ENCODE data around the gene PKP4. TPM values are rescaled to one million over a fixed set of nuclear protein-coding genes. Genes with fewer than 3 reads are reported as not detected.

Gene PKP4
- polyA plus RNA-seq, 1 donor from 2014 or later = 24.2 TPM

DNA sequence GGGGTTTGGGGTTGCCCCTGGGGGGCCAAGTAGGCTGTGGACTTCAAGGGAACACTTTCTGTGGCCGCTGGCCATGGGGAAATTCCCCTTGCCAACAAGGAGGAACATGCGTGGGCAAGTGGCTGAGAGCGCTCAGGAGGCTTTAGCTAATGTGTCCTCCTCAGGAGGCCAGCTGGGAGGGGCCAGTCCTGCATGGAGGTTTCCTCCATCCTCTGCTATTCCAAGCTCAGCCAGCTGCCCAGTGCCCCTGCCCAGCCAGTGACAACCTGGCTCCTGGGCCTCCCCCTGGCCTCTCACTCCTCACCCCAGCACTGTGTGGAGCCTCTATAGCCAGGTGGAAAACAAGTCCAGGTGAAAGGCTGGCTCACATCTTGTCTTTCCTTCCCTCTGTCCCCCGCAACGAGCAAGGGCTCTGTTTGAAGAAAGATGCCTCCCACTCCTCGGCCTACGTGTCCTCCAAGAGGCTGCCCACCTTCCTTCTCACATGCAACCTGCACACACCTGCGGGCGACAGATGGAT lies 273.9 kb downstream of the PKP4 start:
- TF ChIP-seq MXI1 (conservative IDR thresholded peaks at IDR 0.05; ENCODE audit: poor library complexity, severe bottlenecking) = no peak
- TF ChIP-seq SMC3 (conservative IDR thresholded peaks at IDR 0.05; ENCODE audit: poor library complexity) = no peak
- TF ChIP-seq EZH2 (IDR thresholded peaks at IDR 0.05; ENCODE audit: borderline replicate concordance, insufficient read depth, low read length, poor library complexity, severe bottlenecking) = no peak
- TF ChIP-seq RAD21 (conservative IDR thresholded peaks at IDR 0.05) = no peak
- TF ChIP-seq, protein P1, sequence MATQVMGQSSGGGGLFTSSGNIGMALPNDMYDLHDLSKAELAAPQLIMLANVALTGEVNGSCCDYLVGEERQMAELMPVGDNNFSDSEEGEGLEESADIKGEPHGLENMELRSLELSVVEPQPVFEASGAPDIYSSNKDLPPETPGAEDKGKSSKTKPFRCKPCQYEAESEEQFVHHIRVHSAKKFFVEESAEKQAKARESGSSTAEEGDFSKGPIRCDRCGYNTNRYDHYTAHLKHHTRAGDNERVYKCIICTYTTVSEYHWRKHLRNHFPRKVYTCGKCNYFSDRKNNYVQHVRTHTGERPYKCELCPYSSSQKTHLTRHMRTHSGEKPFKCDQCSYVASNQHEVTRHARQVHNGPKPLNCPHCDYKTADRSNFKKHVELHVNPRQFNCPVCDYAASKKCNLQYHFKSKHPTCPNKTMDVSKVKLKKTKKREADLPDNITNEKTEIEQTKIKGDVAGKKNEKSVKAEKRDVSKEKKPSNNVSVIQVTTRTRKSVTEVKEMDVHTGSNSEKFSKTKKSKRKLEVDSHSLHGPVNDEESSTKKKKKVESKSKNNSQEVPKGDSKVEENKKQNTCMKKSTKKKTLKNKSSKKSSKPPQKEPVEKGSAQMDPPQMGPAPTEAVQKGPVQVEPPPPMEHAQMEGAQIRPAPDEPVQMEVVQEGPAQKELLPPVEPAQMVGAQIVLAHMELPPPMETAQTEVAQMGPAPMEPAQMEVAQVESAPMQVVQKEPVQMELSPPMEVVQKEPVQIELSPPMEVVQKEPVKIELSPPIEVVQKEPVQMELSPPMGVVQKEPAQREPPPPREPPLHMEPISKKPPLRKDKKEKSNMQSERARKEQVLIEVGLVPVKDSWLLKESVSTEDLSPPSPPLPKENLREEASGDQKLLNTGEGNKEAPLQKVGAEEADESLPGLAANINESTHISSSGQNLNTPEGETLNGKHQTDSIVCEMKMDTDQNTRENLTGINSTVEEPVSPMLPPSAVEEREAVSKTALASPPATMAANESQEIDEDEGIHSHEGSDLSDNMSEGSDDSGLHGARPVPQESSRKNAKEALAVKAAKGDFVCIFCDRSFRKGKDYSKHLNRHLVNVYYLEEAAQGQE (IDR thresholded peaks at IDR 0.05; ENCODE audit: borderline replicate concordance) = no peak
- TF ChIP-seq, protein P2, sequence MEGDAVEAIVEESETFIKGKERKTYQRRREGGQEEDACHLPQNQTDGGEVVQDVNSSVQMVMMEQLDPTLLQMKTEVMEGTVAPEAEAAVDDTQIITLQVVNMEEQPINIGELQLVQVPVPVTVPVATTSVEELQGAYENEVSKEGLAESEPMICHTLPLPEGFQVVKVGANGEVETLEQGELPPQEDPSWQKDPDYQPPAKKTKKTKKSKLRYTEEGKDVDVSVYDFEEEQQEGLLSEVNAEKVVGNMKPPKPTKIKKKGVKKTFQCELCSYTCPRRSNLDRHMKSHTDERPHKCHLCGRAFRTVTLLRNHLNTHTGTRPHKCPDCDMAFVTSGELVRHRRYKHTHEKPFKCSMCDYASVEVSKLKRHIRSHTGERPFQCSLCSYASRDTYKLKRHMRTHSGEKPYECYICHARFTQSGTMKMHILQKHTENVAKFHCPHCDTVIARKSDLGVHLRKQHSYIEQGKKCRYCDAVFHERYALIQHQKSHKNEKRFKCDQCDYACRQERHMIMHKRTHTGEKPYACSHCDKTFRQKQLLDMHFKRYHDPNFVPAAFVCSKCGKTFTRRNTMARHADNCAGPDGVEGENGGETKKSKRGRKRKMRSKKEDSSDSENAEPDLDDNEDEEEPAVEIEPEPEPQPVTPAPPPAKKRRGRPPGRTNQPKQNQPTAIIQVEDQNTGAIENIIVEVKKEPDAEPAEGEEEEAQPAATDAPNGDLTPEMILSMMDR (IDR thresholded peaks at IDR 0.05; ENCODE audit: poor library complexity, severe bottlenecking) = no peak
- TF ChIP-seq EP300 (conservative IDR thresholded peaks at IDR 0.05; ENCODE audit: poor library complexity, severe bottlenecking) = no peak
- TF ChIP-seq POLR2AphosphoS5 (IDR thresholded peaks at IDR 0.05) = no peak
- TF ChIP-seq TAF1 (IDR thresholded peaks at IDR 0.05; ENCODE audit: low read depth) = no peak
- no peak overlapping the region for H2AFZ ChIP-seq (ENCODE audit: low read depth, low read length)
- no peaks in the 10 kb centered on the region for H4K20me1 ChIP-seq (ENCODE audit: insufficient read depth)
- no peaks in the 10 kb centered on the region for H3K9me3 ChIP-seq (ENCODE audit: low read length)
- no peaks in the 10 kb centered on the region for H3K36me3 ChIP-seq (ENCODE audit: insufficient read depth, low read length)
- no peak overlapping the region for H3K27ac ChIP-seq (ENCODE audit: low read length)
- H3K9ac ChIP-seq (ENCODE audit: low read length) = no peak overlapping the region
- no peaks in the 10 kb centered on the region for H3K79me2 ChIP-seq (replicated peaks; ENCODE audit: insufficient read depth, low read length)
- no peak overlapping the region for H3K4me3 ChIP-seq (ENCODE audit: low read length)
- no peaks in the 10 kb centered on the region for H3K27me3 ChIP-seq (ENCODE audit: insufficient read depth, low read depth, low read length)
- H3K9me2 ChIP-seq (ENCODE audit: insufficient read depth, low read length) = no peaks in the 10 kb centered on the region
- H3K4me2 ChIP-seq (ENCODE audit: low read length) = no peak overlapping the region
- no peaks in the 10 kb centered on the region for H3F3A ChIP-seq (ENCODE audit: insufficient read depth, low read length, poor library complexity, severe bottlenecking)

DNA sequence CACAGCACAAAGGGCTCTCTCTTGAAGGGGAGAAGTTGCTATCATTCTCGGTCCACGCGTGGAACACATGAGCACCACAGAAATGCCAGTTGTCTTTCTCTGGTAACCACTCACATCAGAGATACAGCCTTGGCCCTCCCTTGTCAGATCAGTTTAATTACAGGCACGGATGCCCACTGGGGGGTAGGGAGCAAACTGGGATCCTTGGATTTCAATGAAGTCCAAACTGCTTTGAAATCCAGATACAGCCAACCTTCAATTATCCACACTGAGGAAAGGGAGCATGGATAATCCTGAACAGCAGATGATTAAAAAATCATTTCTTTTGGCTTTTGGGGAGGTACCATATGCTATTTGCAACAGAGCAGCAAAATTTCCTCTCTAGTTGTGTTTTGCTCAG lies 274.6 kb downstream of the PKP4 start:
- no peaks in the 10 kb centered on the region for H3K9me3 ChIP-seq (ENCODE audit: low read length)
- no peak overlapping the region for H3K9ac ChIP-seq (ENCODE audit: low read length)
- no peak overlapping the region for H3K27ac ChIP-seq (ENCODE audit: low read length)
- H3K79me2 ChIP-seq (replicated peaks; ENCODE audit: insufficient read depth, low read length) = no peaks in the 10 kb centered on the region
- H3K4me2 ChIP-seq (ENCODE audit: low read length) = no peak overlapping the region
- H2AFZ ChIP-seq (ENCODE audit: low read depth, low read length) = no peak overlapping the region
- no peaks in the 10 kb centered on the region for H4K20me1 ChIP-seq (ENCODE audit: insufficient read depth)
- H3F3A ChIP-seq (ENCODE audit: insufficient read depth, low read length, poor library complexity, severe bottlenecking) = no peaks in the 10 kb centered on the region
- H3K27me3 ChIP-seq (ENCODE audit: insufficient read depth, low read depth, low read length) = no peaks in the 10 kb centered on the region
- TF ChIP-seq SMC3 (conservative IDR thresholded peaks at IDR 0.05; ENCODE audit: poor library complexity) (no peak), TAF1 (IDR thresholded peaks at IDR 0.05; ENCODE audit: low read depth) (no peak), RAD21 (conservative IDR thresholded peaks at IDR 0.05) (no peak)
- H3K36me3 ChIP-seq (ENCODE audit: insufficient read depth, low read length) = no peaks in the 10 kb centered on the region
- no peaks in the 10 kb centered on the region for H3K9me2 ChIP-seq (ENCODE audit: insufficient read depth, low read length)
- H3K4me3 ChIP-seq (ENCODE audit: low read length) = no peak overlapping the region

Small RNA genes within 50 kb of the gene (small RNA-seq; reads per million reads assigned to genes)
- 0 reads per million in 3 experiments for gene AC005042.3
- 0 reads per million in 3 experiments for gene RN7SL393P

Other genes starting within 250 kb of the PKP4 start
- 1.5 and 1.8 TPM in 2 replicates for gene CCDC148, start 199 bp upstream of the PKP4 start, polyA plus RNA-seq